Spleen (tissue), 7 donors: ENCODE results near the gene CEP152.

Experiments used
- POLR2A ChIP-seq, 3 donors: fragments of 450-650 bp; IDR thresholded peaks; one replicate each; pipeline ENCODE4 v1.5.1; 2017; ENCODE audit warnings: antibody characterized with exemption in 3 of 3, mild to moderate bottlenecking in 1 of 3
- TF ChIP-seq, protein P1 (sequence below), 11 experiments: fragments of 200-600 bp in 7 of 11; fragments of 450-650 bp in 4 of 11; sonication (generic) in 4 of 11; IDR thresholded peaks in 8 of 11; conservative IDR thresholded peaks in 3 of 11; 1 replicate in 7 of 11; 2 replicates in 4 of 11; pipeline versions ENCODE4 v1.4.0 to v1.8.0; 2016 to 2021; ENCODE audit warnings: antibody characterized with exemption in 11 of 11, inconsistent platforms in 4 of 11, mild to moderate bottlenecking in 1 of 11
- donor health status: DM: no; HTN: no; CAD: no; lungs with moderate emphysema.
- donor health status: DM: no; HTN: no; CAD: no.
- donor health status: DM: no; HTN: no; CAD: no.

DNA sequence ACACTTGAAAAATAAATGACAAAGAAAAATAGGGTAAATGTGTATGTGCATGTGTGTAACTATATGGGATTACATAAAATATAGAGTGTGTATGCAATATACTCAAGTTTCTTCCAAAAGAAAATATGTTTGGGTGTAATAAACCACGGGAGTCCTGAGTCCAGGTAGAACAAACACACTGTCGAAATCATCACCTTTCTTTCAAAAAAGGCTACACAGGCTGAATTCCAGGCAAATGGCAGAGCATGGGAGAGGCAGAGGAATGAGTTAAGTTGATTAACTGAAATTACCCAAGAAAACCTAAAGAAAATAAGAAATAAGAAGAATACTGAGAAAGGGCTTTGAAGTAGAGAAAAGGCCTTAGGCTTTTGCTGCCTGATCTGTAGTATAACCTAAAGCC, 26.1 kb downstream of the CEP152 start:
- TF ChIP-seq, protein P1, sequence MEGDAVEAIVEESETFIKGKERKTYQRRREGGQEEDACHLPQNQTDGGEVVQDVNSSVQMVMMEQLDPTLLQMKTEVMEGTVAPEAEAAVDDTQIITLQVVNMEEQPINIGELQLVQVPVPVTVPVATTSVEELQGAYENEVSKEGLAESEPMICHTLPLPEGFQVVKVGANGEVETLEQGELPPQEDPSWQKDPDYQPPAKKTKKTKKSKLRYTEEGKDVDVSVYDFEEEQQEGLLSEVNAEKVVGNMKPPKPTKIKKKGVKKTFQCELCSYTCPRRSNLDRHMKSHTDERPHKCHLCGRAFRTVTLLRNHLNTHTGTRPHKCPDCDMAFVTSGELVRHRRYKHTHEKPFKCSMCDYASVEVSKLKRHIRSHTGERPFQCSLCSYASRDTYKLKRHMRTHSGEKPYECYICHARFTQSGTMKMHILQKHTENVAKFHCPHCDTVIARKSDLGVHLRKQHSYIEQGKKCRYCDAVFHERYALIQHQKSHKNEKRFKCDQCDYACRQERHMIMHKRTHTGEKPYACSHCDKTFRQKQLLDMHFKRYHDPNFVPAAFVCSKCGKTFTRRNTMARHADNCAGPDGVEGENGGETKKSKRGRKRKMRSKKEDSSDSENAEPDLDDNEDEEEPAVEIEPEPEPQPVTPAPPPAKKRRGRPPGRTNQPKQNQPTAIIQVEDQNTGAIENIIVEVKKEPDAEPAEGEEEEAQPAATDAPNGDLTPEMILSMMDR (IDR thresholded peaks at IDR 0.05 in 8 of 11, conservative IDR thresholded peaks at IDR 0.05 in 3 of 11), result no peak
- TF ChIP-seq POLR2A (IDR thresholded peaks at IDR 0.05), result no peak
